Colon (tissue), 2 donors: Measurements from ENCODE around the gene PCNX4.

Experiments used
- FAIRE-seq: peaks from 2 replicates; lab custom pipeline; 2012; peaks lifted over from hg19 to GRCh38; lab: Jason Lieb, UNC
- donor health status: control.
- donor health status: control.

PCNX4 gene

GRCh38 chr14:60174352-60175254, 82.9 kb downstream of the PCNX4 start:
- FAIRE-seq: no peak

DNA sequence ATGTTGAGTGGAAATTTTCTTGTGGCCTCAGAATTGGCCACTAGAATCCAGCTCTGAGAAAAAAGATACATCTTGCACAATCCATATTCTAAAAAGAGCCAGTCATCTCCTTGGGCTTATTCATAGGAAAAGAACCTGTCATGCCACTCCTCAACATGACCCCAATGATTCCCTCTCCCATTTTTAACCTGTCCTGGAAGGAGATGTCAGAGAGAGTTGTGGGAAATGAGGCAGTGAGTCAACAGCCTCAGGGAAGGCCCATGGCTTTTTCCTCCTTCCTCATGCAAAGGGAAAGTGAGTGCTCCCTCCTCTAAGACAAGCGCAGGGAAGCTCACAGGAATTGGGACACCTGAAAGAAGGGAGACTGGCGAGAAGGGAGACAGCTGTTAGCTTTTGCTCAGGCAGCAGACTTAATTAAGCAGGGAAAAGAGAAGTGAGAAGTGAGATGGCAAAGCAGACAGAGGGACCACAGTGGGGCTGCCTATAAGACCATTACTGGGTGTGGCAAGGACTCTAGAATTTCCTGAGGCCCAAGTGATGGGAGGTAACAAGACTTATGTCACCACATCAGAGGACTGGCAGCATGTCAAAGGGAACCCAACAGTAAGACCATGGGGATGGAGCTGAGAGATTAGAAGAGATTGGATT, 83.7 kb downstream of the PCNX4 start:
- FAIRE-seq: no peak

DNA sequence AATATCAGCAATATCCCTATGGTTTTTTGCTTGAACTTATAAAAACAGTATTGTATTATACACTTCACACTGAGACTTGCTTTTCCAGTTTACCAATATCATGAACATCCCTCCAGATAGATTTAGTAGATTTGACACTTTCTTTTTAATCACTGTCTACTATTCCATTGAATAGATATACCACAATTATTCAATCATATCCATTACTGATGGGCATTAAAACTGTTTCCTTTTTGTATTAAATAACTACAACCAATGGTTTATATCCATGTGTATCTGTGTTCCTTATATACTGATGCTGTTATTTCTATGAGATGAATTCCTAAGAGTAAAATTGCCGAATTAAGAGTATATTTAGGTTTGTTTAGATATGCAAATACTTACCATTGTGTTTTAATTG, 86.4 kb downstream of the PCNX4 start:
- no peak for FAIRE-seq

DNA sequence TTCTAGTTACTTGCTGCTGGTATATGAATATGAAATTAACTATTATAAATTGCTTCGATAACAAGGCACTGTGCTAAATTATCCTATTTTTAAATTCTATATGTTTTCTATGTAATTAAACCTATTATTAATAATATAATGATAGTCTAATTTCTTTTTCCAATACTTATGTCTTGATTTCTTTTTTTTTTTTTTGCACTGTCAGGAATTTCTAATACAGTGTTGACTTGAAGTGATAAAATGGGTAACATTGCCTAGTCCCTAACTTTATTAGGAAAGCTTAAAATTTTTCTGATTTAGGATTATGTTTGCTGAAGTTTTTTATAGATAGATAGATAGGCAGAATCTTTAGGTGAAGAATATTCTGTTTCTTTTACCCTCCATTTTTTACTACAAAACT, 87.1 kb downstream of the PCNX4 start:
- FAIRE-seq: peak; percentile 78

DNA sequence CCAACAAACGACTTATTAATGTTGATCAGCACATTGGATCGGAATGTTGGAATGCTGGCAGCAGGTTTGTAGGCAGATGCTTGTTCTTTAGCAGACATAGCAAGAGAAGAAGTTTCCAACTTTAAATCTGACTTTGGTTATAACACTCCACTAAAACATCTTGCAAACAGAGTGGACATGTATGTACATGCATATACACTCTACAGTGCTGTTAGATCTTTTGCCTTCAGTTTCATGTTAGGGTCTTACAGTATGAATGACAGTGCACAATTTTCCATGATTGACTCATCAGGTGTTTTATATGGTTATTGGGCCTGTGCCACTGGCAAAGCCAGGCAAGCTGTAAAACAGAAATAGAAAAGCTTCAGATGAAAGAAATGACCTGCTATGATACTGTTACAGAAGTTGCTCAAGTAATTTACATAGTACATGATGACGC, 87.7 kb downstream of the PCNX4 start:
- no peak for FAIRE-seq

DNA sequence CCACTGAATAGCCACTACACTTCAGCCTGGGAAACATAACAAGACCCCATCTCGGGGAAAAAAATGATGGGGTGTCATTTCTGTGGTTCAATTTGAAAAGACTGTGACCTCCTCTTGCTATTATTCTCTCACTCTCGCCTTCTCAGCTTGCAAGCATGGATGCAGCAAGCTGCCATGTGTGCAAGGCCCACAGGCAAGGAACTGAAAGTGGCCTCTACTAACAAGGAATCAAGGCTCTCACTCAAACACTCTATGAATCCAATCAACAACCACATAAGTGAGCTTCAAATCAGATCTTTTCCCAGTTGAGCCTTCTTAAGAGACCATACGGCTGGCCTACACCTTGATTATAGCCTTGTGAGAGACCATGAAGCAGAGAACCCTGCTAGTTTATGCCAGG, 91.4 kb downstream of the PCNX4 start:
- FAIRE-seq: no peak

GRCh38 chr14:60183741-60184140, 92.0 kb downstream of the PCNX4 start:
- no peak for FAIRE-seq

- FAIRE-seq: peak; percentile 93
Observed at GRCh38 chr14:60184146-60184904, 92.6 kb downstream of the PCNX4 start.

DNA sequence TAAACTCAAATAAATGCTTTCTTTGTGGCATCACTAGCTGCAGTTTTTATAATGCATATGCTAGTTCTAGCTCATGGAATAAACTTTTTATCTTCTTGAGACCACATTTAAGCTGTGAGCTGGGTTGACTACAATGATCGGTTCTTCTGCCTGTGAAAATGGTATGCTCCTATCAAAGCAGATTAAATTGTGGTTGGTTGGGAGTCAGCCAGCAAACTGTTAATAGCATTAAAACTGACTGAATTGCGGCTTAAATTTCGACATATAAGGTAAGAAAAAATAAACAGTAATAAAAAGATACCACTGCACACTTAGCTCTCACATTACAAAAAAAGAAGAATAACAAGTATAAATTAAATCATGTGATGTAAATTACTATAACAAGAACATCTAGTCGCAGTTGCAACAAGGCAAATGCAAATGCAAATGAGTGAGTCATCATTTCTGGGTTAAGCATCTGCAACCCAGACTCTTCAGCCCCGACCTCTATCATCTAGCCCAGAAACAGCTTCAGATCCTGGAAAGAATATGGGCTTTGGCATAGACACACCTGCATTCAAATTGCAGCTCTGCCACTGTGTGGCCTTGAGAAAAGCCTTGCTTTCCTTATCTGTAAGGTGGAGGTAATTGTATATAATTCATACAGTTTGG, 93.3 kb downstream of the PCNX4 start:
- no peak for FAIRE-seq

GRCh38 chr14:60188115-60188514, 96.4 kb downstream of the PCNX4 start:
- FAIRE-seq: no peak

DNA sequence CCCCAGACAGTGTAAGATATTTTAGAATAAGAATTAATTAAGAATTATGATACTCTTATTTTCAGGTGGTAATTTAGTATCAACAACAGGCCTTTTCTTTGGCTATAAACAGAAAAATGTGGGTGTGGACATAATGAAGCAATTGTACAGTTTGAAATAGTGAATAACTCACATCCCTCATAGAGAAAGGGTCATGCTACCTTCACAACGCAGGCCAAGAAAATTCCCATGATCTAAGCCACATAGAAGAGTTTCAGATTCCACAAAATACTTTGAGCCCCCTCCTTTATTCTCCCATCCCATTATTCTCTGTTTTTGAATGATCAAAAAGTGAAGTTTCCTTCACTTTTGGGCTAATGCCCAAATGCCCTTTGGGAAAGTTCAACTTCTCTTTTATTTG, 97.0 kb downstream of the PCNX4 start:
- FAIRE-seq: no peak

GRCh38 chr14:60189923-60190840, 98.5 kb downstream of the PCNX4 start:
- FAIRE-seq: no peak

DNA sequence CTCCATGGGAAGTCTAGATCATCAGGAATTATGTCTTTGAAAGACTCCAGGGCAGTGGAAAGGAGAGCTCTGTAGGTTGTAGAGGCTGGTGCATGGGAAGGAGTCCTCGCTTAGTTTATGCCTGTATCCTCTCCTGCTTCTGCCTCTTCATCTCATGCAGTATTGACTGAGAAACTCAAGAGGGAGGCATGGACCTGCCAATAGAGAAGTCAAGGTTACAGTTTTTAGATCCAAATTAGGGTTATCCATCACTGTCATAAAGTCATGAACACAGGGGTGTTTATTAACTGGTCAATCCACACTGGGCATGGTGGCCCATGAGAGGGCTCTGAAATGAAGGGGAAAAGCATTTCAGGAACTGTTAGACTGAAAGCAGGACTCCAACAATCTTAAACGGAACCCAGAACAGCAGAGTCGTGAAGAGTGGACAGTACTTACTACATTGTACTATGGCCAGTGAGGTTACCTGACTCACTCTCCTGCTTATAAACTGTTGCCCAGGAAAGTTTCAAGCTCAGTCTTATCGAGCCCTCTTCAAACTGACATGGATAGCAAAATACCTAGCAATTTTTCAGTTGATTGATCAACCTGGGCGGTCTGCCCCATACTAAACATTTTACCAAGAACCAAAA, 103.6 kb downstream of the PCNX4 start:
- FAIRE-seq: no peak

- no peak for FAIRE-seq
Observed at GRCh38 chr14:60196291-60196690, 104.6 kb downstream of the PCNX4 start.

- no peak for FAIRE-seq
Observed at GRCh38 chr14:60197629-60198303, 106.0 kb downstream of the PCNX4 start.

DNA sequence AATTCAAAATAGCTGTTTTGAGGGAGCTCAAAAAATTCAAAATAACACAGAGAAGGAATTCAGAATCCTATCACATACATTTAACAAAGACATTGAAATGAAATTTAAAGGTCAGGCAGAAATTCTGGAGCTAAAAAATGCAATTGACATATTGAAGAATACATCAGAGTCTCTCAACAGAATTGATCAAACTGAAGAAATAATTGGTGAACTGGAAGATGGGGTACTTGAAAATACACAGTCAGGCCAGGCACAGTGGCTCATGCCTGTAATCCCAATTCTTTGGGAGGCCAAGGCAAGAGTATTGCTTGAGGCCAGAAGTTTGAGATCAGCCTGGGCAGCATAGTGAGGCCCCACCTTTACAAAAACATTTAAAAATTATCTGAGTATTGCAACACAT, 107.6 kb downstream of the PCNX4 start:
- FAIRE-seq: no peak

DNA sequence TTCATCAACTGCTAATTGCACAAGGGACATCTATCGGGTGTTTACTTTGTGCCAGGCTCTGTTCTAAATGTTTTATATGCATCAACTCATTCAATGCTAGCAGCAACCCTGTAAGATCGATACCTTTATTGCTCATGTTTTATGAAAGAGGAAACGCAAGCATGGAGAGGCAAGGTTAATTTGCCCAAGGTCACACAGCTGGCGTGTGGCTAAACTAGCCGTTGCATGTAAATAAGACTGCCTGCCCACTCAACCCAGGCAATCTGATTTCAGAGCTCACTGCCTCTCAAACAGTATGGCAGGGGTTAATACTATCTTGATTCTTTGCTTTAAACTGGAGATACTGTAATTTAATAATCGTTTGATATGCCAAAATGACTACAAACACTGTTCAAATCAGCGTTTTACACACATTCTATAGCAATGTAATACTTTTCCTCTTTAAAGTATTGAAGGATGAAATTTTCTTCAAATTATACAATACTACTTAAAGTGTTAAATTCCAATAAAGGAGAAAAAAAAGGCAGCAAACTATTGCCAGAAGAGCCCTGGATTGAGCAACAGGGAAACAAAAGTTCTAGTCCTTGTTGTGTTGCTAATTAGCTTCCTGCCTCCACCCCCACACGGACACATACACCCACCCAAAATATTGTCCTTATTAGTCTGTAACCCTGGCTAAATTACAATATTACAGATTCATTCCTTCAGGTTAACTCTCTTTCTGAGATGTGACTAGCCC, 112.5 kb downstream of the PCNX4 start:
- no peak for FAIRE-seq

- no peak for FAIRE-seq
Observed at GRCh38 chr14:60204843-60205774, 113.4 kb downstream of the PCNX4 start.
